Activated CD8-positive, alpha-beta memory T cell treated with anti-CD3 and anti-CD28 coated beads for 24 hours (primary cell): ENCODE data around the gene TOP2A.
A peak's percentile ranks its signal among the peaks of the same experiment; 100 is the strongest.

Experiments used
- DNase-seq: peaks from one replicate; pipeline ENCODE4 v3.0.0-alpha.2; 2020

The TOP2A gene

GRCh38 chr17:40417609-40418427, at the start of gene TOP2A:
TSS of gene TOP2A (minus strand) at chr17:40417896. CDS start at chr17:40417791, 105 bp downstream.
- DNase-seq, result peak; percentile 100

DNA sequence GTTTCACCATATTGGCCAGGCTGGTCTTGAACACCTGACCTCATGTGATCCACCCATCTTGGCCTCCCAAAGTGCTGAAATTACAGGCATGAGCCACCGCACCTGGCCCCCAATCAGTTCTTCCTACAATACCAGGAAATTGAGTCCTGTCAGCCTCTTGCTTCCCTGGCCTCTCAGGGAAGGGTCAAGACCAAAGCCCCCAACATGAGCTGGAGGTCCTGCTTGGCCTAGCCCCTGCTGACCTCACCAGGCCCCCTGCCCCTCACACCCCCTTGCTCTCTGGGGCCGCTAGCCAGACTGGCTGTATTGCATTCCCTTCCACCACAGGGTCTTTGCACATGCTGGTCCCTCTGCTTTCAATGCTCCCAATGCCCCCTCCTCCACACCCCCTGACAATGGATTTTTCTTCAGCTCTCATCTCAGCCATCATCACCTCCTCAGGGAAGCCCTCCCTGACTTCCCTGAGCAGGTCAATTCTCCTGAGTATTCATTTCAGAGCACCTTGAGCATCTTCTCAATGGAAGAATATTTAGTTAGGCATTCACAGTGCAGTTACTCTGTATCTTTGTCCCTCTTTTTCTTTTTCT, 49.7 kb upstream of the TOP2A start:
- DNase-seq, result no peak

GRCh38 chr17:40466298-40466971, 48.7 kb upstream of the TOP2A start:
- no peak for DNase-seq

DNA sequence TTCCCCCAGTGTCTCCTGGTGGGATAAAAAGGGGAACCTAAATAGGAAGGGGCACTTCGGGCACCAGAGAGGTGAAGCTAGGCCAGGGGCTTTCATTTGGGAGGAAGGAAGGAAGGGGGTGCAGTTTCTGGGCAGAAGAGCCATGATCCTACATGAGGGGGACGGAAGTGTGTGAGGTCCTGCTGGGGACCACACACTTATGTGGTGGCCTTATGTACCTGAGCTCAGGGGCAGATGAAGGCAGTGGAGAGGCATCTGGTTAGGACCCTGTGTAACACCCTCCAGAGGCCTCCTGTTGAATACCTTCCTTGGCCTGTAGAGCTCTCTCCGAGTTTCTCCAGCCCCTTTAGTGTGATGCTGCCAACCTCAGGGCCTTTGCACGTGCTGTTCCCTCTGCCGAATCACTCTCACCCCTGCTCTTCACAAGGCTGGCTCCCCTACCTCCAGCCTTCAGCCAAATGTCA, 46.7 kb upstream of the TOP2A start:
- DNase-seq, result no peak

DNA sequence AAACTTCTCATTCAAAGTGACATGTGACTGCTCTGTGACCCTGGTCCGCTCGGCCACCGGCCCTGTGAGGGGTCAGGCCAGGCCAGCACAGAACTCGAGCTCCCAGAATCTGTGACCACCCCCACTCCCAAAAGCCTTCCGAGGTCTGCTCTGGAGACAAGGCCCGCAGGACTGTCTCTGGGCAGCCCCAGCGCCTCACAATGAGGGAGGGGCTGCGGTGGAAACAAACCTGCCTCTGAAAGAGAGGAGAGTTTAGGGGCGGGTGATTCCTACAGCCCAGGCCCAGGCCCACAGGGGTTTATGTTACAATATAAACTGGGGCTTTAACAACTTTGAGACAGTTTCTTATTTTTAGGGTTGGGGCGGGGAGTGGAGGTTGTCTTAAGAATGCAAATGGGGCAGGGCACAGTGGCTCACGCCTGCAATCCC, 45.4 kb upstream of the TOP2A start:
- DNase-seq, result no peak

DNA sequence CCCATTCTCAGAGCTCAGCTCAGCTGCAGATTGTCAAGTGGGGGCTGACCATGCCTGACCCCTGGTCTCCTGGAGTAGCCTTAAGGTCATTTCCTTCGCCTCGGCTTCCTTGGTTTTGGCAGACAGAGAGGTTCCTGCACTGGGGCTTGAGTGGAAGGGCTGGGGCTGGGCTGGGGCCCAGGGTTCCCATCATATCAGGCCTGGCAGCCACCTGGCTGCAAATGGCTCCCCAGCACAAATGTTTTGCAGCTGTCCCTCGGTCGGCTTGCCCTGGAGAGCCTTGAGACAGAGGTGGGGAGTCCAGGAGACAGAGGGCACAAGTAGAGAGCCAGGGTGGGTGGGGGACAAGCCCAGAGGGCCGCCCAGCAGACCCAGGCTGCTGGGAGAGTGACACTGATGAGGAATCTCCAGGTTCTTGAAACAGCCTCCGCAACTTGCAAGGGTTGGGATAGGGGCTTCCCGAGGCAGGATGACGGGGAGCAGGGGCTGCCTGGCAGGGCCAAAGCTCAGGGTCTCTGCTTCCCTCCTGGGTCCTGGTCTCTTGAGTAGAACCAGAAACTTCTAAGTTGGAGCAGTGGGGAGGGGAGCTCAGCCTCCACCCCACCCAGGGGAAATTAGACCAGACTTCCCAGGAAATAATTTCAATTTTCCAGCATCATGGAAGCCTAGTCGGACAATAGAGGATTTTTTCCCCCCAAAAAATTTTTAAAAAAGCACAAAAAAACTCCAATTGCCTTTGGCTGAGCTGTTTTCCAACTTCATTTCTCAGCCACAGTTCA, 44.8 kb upstream of the TOP2A start:
- DNase-seq, result no peak

- no peak for DNase-seq
These were observed 44.1 kb upstream of the TOP2A start for GRCh38 chr17:40461732-40462342.

DNA sequence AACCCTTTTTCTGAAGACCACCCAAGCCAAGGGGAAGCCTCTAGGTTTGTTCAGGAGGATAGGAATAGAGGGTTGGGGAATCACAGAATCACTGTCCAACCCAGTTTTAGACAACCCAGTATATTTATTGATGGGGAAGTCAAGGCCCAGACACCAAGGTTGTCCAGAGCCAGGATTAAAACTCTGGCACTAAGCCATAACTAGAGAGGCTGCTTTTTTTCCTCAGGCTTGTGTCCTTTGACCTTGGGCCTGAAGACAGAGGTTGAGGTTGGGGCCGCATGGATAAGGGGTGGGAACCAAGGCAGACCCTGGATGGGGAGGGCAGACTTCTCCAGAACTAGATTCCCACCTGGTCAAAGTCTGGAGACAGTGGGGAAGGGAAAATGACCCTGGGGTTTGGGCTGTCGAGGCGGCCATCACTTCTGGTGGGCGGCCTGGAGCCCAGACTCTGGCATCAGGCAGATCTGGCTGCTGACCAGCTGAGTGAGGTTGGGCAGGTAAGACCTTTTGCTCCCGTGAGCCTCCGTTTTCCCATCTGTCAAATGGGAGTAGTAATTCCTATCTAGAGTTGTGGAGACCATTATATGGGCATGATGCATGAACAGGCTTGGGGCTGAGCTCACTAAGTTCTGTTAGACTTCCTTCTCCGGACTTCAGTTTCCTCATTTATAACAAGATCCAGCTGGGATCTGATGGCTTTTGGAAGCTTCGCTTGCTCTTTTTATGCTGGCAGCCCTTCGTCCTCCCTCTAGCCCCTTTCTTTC, 43.5 kb upstream of the TOP2A start:
- no peak for DNase-seq

GRCh38 chr17:40460604-40460967, 42.9 kb upstream of the TOP2A start:
- no peak for DNase-seq

- DNase-seq, result no peak
These were observed 42.2 kb upstream of the TOP2A start for GRCh38 chr17:40459636-40460603.

DNA sequence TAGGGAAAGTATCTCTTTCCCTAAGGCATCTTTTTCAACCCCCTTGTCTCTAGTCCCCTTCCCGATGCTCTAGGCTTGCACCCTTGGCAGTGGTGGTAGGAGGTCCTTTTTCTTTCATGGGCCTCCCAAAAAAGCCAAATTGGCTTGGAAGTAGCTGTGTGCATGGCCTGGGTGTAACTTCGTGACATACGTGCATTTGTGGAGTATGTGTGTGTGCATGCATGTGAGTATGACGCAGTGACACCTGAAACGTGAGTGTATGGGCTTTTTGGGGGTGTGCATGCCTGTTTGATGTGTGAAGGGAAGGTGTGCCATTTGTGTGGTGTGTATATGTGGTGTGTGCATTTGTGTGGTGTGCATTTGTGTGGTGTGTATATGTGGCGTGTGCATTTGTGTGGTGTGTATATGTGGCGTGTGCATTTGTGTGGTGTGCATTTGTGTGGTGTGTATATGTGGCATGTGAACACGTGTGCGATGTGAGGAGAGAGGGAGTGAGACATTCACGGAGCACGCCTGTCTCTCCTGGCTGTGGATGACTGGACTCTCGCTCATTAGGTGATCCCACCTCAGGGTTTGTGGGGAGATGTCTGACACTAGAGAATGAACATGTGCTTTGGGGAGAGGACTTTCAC, 41.3 kb upstream of the TOP2A start:
- DNase-seq, result no peak

DNA sequence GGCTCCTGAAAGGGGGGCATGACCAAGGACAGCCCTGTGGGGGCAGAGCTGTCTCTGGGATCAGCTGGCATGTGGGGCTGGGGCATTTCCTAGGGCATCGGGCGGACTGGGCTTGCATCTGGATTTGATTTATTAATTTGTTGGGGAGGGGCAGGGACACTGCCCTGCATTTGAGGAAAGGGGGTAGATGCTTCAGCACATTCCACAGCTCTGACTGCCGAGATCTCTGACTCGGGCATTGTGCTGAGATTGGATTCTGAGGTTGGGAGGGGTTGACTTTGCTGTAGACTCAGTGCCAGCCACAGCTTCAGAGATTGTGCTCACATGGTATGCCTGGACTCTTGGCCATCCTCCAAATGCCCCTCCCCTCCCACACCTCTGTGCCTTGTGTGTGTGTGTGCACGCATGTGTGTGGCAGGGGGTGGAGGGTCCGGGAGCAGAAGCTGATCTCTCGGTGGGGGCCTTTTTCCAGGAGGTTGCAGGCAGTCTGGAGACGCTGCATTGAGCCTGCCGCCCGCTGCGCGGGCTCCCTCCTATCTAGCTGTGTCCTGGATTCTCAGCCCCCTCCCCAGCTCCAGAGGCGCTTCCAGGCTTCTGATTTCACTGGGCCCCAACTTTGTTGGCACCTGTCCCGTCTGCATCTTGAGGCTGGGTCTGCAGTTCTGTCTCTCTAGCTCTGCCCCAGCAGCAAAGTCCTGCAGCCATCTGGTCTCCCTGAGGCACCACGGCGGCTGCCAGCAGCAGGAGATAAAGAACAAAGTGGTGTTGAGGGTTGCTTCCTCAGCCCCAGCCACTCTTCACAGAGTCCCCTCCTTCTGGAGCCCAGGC, 40.5 kb upstream of the TOP2A start:
- DNase-seq, result no peak

DNA sequence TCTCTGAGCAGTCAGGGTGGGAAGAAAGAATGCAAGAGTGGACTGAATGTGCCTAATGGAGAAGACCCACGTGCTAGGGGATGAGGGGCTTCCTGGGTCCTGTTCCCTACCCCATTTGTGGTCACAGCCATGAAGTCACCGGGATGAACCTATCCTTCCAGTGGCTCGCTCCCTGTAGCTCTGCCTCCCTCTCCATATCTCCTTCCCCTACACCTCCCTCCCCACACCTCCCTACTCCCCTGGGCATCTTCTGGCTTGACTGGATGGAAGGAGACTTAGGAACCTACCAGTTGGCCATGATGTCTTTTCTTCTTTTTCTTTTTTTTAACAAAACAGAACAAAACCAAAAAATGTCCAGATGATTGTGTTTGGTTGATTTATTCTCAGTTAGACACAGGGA, 39.7 kb upstream of the TOP2A start:
- no peak for DNase-seq

DNA sequence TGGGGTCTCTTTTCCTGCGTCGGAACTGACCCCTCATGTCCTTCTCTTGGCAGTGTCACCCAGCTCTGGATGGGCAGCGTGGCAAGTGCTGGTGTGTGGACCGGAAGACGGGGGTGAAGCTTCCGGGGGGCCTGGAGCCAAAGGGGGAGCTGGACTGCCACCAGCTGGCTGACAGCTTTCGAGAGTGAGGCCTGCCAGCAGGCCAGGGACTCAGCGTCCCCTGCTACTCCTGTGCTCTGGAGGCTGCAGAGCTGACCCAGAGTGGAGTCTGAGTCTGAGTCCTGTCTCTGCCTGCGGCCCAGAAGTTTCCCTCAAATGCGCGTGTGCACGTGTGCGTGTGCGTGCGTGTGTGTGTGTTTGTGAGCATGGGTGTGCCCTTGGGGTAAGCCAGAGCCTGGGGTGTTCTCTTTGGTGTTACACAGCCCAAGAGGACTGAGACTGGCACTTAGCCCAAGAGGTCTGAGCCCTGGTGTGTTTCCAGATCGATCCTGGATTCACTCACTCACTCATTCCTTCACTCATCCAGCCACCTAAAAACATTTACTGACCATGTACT, 38.8 kb upstream of the TOP2A start:
- no peak for DNase-seq

DNA sequence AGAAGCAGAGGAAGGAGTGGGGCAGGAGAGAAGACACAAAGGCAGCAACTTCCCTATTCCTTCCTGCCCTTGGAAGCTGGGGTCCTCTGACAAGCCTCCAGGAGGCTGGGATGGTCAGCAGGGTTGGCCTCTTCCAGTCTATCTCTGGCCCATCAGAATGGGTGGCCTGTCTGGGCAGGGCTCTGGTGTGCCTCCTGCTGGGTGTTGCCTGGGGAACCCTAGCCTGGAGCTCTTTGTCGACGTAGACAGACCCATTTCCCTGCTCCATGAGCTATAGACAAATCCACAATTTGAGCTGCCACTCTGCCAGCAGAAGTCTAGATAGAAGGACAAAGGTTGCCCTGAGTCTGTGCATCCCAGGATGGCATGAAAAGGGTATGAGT, 36.9 kb upstream of the TOP2A start:
- DNase-seq, result no peak

- no peak for DNase-seq
These were observed 36.4 kb upstream of the TOP2A start for GRCh38 chr17:40453881-40454612.

GRCh38 chr17:40452921-40453378, 35.3 kb upstream of the TOP2A start:
- DNase-seq, result no peak

DNA sequence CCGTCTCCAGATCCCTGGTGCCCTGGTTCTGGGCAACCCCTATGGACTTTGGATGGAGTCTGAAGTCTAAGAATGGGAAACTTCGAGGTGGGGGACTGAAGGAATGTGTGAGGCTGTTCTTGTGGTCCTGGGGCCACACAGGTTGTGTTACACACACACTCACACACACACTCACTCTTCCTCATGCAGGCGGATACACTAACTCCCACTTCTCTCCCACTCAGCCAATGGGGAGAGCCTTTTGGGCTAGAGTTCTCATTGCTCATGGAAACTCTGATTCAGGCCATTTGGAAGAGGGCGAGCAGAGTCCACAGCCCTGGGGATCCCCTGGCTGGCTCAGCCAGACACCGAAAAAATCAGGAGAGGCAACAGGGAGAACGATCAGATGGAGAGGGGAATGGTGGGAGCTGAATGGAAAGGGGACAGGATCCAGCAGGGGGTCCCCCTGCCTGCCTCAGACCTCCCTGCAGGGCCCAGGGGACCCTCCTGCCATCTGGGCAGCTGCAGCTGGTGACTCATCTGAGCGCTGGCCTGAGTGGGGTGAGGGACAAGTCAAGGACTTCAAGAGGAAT, 34.6 kb upstream of the TOP2A start:
- no peak for DNase-seq
